GM19468 (cell line): ENCODE measurements around the gene KLK10.

Experiments
- ATAC-seq: cut with Tn5 transposase; IDR thresholded peaks from one replicate; pipeline ENCODE4 v1.9.1; 2021; ENCODE audit warnings: mild to moderate bottlenecking, moderate library complexity, moderate number of reproducible peaks; ENCODE audit not compliant: unreplicated experiment; ENCODE audit errors: extremely low read depth

KLK10 gene

GRCh38 chr19:51027126-51027806 is 7.8 kb upstream of the KLK10 start:
- ATAC-seq = no peak

GRCh38 chr19:51026554-51026831 is 7.0 kb upstream of the KLK10 start, which contains the start of gene KLK11:
Gene KLK11, minus strand, starts transcription at chr19:51026616. Its CDS starts 985 bp downstream, at chr19:51025631.
- no peak for ATAC-seq

GRCh38 chr19:51025809-51026553 is 6.5 kb upstream of the KLK10 start:
- ATAC-seq = no peak

GRCh38 chr19:51025401-51025800 is 5.9 kb upstream of the KLK10 start:
- ATAC-seq = no peak

DNA sequence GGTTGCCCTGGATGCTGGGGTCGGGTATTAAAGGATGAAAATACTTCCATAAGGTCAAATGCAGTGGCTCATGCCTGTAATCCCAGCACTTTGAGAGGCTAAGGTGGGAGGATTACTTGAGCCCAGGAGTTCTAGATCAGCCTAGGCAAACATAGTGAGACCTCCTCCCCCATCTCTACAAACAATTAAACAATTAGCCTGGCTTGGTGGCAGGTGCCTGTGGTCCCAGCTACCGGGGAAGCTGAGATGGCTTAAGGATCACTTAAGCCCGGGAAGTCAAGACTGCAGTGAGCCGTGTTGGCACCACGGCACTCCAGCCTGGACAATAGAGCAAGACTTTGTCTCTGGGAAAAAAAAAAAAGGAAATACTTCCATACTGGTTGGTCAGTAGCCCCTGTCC is 5.4 kb upstream of the KLK10 start:
- no peak for ATAC-seq

GRCh38 chr19:51023946-51024345 is 4.4 kb upstream of the KLK10 start:
- ATAC-seq = no peak

DNA sequence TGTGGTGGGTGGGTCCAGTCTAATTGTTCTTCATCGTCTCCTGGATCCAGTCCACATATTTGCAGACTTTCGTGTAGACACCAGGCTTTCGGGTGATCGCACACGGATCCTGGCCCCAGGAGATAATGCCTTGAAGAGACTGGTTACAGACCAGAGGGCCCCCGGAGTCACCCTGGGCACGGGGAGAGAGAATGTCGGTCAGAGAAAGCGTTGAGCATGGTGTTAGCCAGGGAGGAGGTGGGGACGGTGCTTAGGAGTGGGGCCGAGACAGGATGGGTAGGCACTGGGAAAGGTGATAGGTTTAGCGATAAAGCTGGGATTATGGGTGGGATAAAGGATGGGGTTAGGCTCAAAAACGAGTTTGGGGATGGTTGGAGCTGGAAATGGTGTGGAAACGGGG is 3.0 kb upstream of the KLK10 start:
- ATAC-seq = no peak

GRCh38 chr19:51020988-51021651 is 1.6 kb upstream of the KLK10 start:
- ATAC-seq = no peak

GRCh38 chr19:51018745-51019543 is 565 bp downstream of the KLK10 start:
- ATAC-seq = no peak

- no peak for ATAC-seq
Measured at GRCh38 chr19:51016798-51017683, 2.5 kb downstream of the KLK10 start.

GRCh38 chr19:51015691-51016267 is 3.7 kb downstream of the KLK10 start:
- no peak for ATAC-seq

- no peak for ATAC-seq
Measured at GRCh38 chr19:51014242-51014641, 5.3 kb downstream of the KLK10 start.

DNA sequence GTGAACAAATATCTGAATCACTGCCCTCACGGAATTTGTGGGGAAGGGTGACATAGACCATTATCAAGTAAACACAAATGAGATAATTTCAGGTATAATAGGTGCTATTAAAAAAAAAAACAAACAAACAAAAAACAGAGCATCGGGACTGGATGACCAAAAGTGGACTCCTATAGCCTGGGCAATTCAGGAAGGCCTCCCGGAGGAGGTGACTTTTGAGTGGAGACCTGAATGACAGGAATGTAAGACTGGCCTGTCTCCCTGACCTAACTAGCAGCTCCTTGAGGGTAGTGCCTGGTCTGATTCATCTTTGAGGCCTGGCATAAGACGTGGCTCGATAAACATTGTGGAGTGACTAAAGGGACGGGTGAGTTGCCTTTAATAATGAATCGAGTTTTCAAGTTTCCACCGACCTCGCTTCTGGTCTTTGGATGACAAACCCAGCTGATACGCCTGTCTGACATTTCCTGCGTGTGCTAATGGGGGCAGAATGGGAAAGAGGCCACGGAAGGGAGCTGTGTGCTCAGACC is 6.8 kb downstream of the KLK10 start:
- no peak for ATAC-seq

DNA sequence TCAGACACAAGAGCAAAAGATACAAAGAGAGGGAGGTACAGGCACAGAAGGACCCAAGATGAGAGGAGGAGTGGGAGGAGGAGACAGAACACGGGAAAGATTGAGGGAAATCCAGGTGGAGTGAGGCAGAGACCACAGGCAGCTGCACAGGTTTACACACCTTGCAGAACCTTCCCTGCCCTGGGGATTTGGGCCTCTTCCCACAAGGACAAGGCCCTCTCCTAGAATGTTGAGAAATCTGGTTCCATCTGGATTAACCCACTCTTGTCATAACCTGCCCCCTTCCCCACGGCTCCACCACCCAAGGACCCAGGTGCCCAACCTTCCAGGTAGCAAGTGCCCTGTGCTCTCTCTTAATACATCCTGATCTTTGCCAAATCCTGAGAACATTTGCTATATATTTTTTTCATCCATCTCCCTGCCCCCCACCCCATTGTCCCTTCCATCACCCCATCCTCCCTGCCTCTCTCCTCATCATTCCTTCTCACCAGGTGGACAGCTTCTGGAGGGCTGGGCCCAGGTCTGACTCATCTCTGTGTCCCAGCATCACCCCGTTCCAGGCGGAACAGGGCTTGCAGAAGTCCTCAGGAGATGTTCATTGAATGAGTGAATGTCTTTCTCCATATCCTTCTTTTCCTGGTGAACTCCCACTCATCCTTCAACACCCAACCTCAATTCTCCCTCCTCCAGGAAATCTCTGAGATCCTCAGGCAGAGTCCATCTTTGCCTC is 9.3 kb downstream of the KLK10 start:
- no peak for ATAC-seq

DNA sequence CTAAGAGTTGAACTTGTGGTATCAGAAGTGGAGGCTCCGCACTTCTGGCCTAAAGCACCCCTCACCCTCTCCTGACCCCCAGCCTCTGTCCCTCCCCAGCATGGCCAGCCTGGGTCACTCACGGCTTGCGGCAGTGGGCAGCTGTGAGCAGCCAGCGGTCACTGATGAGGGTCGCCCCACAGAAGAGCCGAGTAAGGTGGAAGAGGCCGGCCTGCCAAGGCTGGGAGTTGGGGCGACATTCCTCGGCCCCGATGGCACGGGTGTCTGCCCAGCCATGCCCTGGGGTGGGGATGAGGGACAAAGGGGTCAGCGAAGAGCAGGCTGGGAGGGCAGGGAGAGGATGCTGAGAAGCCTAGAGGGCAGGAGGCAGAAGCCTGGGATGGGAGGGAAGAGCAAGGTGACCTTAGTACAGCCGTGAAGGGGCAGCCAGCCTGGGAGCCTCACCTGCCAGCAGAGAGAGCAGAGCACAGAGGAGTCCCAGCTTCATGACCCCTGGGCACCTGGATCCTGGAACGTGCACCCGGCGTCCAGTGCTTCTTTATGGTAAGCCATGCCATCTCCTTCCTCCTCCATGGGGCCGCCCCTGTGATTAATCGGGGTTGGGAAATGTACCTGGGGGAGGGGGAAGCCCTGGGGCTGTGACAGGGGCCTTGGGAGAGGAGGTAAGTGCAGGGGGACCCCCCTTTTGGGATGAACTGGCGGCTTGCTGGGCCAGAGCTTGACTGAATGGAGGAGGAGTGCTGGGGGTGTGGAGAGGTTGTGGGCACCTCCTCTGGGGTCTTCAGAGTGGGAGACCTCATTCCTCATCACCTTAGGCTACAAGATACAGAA is 10.2 kb downstream of the KLK10 start:
- no peak for ATAC-seq

DNA sequence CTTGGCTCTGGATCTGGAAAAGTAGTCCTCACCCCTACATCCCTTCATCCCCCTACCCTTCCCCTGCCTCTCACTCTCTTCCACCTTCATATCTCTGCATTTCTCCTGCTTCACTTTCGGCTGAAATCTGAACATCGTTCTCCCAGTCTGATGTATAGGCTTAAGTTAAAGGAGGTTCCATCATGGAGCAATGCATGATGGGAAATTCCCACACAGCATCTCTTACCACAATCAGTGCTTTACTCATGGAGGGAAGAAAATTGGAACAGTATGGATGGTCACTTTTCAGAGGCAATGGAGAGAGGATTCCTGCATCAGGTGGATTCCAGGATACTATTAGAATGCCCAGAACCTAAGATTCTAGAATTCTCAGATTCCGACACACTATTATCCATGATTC is 12.0 kb downstream of the KLK10 start:
- no peak for ATAC-seq

DNA sequence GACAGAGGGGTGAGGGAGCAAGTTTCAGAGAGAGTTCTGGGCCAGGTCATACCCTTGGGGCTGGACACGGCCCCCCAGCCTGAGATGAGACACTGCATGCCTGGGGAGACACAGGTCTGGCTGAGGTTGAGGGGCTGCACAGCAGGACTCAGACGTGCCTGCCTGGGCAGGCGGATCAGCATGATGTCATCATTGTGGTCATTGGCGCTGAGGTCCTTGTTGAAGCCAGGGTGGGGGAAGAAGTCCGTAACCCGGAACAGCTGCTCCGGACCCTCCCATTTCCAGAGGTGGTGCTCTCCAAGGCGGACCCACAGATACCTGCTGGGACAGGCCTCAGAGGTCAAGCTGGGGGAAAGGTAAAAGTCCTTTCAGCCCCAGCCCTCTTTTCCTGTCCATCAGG is 13.1 kb downstream of the KLK10 start:
- no peak for ATAC-seq

GRCh38 chr19:51005248-51005647 is 14.3 kb downstream of the KLK10 start:
- ATAC-seq = no peak
